ENCODE results near the gene HFE.

GRCh38 chr6:26053992-26054780 lies 33.0 kb upstream of the HFE start:
- TF ChIP-seq CTCF (IDR thresholded peaks at IDR 0.05; ENCODE audit: low read length) (no peak), EZH2 (optimal IDR thresholded peaks at IDR 0.05; ENCODE audit: low read depth, low read length) (no peak), EZH2phosphoT487 (IDR thresholded peaks at IDR 0.05; ENCODE audit: low read length) (no peak)
